HG03558 (cell line): ENCODE data around the gene ATXN1.
"Not testable (repeated sequence)": the region's sequence is repeated elsewhere in the genome, so short reads cannot be mapped to it uniquely, and the experiment has no call there.

ENCODE experiments used
- ATAC-seq: cut with Tn5 transposase; IDR thresholded peaks from one replicate; pipeline ENCODE4 v1.9.1; 2021; ENCODE audit warnings: moderate number of reproducible peaks; ENCODE audit not compliant: unreplicated experiment; ENCODE audit errors: extremely low read depth

Gene ATXN1

GRCh38 chr6:16412171-16412570 is 349.1 kb downstream of the ATXN1 start:
- no peak for ATAC-seq

- ATAC-seq: no peak
Measured at GRCh38 chr6:16409531-16410441, 351.5 kb downstream of the ATXN1 start.

DNA sequence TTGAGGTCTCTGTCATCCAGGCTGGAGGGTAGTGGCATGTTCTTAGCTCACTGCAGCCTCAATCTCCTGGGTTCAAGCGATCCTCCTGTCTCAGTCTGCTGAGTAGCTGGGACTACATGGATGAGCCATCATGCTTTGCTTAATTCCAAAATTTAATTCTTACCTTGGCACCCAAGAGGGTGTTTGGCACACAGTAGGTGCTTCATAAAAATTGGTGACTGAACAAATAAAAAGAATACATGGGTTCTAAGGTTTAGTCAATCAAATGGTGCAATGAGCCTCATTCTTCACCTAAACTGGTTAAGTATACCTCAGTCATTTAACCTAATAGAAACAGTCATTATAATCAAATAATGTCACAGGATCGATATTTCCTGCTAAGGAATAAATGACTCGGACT is 352.5 kb downstream of the ATXN1 start:
- no peak for ATAC-seq

GRCh38 chr6:16406966-16407365 is 354.3 kb downstream of the ATXN1 start:
- ATAC-seq: no peak

GRCh38 chr6:16406538-16406937 is 354.7 kb downstream of the ATXN1 start:
- ATAC-seq: not testable (repeated sequence)

DNA sequence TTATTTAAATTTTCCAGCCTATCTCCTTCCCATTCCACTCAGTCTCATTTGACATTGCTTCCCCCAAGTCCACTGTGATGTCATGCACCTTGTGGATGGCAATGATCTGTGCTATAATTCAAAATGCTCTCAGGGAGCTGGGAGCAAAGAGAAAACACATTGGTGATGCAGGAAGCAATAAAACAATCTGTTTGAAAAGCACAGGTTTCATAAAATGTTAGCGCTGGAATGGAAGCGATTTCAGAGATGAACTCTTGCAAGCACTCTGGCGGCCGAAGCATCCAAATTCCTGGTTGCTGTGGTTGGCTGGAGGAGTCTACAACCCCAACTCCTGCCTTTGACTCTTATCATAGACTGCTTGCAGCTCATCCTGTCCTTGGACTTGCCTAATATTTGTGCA is 355.9 kb downstream of the ATXN1 start:
- no peak for ATAC-seq

DNA sequence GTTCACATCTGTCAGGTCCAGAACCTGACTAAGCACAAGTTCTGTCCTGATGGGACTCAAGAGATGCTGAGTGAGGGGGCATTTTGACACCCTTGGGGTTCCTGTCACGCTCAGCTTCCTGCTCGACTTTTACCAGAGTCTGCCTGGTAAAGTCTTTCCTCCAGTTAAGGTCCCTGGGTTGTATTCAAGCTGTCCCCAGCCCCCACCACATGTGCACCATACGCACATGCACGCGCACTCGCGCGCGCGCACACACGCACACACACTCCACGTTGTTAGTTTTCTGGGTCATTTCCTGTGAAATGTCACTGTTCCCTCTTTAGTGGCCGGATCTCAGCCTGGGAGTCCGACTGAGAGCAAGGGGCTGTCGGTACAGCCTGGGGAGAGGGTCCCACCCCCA is 356.8 kb downstream of the ATXN1 start:
- no peak for ATAC-seq

GRCh38 chr6:16403831-16404230 is 357.4 kb downstream of the ATXN1 start:
- ATAC-seq: no peak

GRCh38 chr6:16402581-16402900 is 358.7 kb downstream of the ATXN1 start:
- ATAC-seq: no peak

DNA sequence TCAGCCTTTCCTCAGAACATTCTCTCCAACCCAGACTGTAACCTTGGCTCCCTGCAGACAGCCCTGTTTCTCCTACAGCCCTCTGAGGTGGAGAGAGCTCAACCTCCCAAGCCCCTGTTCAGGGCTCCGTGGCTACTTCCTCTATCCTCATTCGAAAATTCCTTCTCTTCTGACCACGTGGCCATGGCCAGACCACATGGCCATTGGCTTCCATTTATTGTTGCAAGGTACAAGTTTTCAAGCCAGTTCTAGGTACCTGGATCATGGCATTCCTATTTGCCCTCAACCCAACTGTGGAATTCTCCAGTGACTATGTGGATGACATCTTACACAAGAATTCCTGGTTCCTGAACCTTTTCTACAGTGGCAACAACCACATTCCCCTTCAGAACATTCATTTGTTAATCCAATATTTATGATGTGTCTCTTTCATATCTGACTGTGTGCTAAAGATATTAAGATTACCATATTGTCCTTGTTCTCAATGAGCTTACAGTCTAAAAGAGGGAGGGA is 361.0 kb downstream of the ATXN1 start:
- no peak for ATAC-seq

- ATAC-seq: no peak
Measured at GRCh38 chr6:16399695-16400094, 361.6 kb downstream of the ATXN1 start.

GRCh38 chr6:16399158-16399557 is 362.1 kb downstream of the ATXN1 start:
- ATAC-seq: no peak

GRCh38 chr6:16398587-16398986 is 362.7 kb downstream of the ATXN1 start:
- ATAC-seq: no peak

- ATAC-seq: no peak
Measured at GRCh38 chr6:16397623-16398022, 363.6 kb downstream of the ATXN1 start.

DNA sequence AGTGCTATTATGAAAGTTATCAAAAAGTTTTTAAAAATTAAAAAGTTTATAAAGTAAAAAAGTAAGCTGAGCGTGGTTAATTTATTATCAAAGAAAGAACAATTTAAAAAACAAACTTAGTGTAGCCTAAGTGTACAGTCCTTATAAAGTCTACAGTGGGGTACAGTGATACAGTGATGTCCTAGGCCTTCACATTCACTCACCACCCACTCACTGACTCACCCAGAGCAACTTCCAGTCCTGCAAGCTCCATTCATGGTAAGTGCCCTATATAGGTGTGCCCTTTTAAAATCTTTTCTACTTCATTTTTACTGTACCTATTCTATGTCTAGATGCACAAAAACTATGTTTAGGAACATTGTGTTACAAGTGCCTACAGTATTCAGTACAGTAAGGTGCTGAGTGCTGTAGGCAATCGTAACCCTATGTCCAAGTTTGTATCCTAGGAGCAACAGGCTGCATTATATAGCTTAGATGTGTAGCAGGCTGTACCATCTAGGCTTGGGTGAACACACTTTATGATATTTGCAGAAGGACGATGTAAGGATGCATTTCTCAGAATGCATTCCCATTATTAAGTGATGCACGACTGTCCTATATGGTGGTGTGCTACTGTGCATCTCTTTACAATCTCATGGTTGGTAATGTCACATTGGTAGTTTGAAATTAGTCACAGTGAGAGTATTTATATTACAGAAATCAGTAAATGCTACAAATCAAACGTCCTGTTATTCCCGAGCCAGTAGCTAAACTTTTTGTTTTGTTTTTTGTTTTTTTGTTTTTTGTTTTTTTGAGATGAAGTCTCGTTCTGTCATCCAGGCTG is 364.6 kb downstream of the ATXN1 start:
- no peak for ATAC-seq

DNA sequence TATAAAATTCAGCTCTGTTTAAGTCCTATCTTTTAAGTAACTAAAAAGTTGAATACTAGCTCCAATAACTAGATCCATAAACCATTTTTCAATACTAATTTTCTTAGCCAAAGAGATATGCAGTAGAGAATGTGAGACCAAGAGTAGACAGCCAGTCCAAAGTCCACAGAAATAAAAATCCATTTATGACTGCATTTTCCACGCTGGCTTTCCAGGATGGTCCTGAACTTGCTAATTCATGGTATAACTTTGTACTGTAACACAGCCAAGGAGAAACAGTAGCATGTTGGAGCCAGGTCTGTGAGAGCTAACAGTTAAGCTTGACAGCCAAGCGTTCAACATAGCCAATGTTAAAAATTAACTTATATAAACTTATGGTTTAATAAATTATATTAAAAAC is 366.6 kb downstream of the ATXN1 start:
- no peak for ATAC-seq

DNA sequence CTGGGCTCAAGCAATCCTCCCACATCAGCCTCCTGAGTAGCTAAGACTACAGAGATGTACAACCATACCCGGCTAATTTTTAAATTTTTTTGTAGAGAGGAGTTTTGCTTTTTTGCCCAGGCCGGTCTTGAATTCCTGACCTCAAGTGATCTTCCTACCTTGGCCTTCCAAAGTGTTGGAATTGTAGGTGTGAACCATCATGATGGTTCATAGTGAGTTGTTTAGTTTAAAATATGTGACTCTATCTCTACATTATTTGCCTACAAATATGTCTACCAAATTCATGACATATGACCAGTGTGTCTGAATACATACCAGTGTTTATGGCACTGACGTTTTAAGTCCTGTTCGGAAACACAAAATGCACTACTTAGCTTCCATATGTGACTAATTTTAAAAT is 367.9 kb downstream of the ATXN1 start:
- no peak for ATAC-seq

- no peak for ATAC-seq
Measured at GRCh38 chr6:16392010-16392409, 369.2 kb downstream of the ATXN1 start.

DNA sequence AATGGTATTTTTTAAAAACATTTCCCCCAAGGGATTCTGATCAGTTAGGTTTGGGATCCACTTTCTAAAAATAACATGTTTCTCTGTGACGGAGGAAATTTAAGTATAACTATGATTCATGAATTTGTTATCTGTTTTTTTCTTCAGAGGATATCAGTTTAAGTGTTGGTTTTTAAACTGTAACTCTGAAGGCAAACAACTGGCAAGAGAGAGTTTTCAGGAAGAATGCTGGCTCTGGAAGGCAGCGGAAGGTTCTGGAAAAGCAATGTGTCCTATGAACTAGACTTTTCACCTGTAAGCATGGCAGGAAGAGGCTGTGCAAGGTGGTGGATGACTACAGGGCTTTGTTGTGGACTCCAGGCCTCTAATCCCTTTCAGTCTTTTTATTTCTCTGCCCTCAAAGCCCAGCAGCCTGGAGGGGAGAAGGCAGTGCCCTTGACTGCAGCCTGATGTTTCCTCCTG is 369.8 kb downstream of the ATXN1 start:
- ATAC-seq: no peak

DNA sequence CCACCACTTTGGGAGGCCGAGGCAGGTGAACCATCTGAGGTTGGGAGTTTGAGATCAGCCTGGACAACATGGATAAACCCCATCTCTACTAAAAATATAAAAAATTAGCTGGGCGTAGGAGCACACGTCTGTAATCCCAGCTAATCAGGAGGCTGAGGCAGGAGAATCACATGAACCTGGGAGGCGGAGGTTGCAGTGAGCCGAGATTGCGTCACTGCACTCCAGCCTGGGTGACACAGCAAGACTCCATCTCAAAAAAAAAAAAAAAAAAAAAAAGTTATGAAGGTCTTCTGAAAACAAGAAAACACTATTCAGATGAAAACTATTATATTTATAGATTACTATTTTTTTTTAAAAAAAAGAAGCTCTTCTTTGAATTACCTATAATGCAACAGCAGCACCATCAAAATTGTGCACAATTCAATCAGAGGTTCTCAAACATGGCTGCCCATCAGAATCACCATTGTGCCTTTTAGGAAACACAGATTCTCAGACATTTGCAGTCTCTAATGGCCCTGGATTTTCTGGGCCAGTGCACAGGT is 370.3 kb downstream of the ATXN1 start:
- not testable (repeated sequence) for ATAC-seq

DNA sequence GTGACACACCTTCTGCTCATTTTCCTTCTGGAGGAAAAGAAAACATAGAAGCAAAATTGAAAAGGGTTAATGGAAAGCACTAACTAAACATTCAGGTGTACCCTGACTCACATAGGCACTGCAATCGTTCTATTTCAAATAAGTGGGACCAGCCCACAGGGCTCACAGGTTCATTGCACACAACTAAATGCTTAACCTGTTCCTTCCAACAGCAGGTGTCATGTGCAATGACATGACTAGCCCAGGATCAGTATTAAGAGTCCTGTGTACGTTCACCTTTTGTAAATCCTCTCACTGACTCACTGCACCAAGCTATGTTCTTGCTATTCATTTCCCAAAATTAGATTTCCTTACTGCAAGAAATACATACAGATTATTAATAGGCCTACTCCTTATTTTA is 371.6 kb downstream of the ATXN1 start:
- no peak for ATAC-seq
